Common myeloid progenitor, CD34-positive (primary cell): ENCODE data around the gene MAPK10.

Experiments
- CTCF ChIA-PET: fragments of 350-600 bp; sonication (Branson Sonifier 250); formaldehyde crosslinking; loops from one replicate; lab custom pipeline; 2021; ENCODE audit warnings: antibody characterized with exemption; lab: Charles Lee
- POLR2A ChIA-PET: fragments of 350-600 bp; sonication (Branson Sonifier 250); formaldehyde crosslinking; loops from one replicate; lab custom pipeline; 2021; ENCODE audit warnings: antibody characterized with exemption; lab: Charles Lee
- DNase-seq, 3 donors: peaks; one replicate each; pipeline versions ENCODE4 v3.0.0 to v3.0.0-alpha.2; 2013
- H3K27ac ChIP-seq, 2 experiments: 1 replicate in 1 of 2; 2 replicates in 1 of 2; pipeline ENCODE4 v1.7.0; 2013; ENCODE audit warnings: inconsistent platforms in 2 of 2, low read length in 2 of 2, mild to moderate bottlenecking in 2 of 2, low read depth in 1 of 2, moderate library complexity in 1 of 2; ENCODE audit not compliant: severe bottlenecking in 2 of 2, insufficient read depth in 1 of 2, poor library complexity in 1 of 2
- H3K27me3 ChIP-seq, 5 experiments: replicated peaks in 2 of 5; 1 replicate in 3 of 5; 2 replicates in 2 of 5; pipeline versions ENCODE4 v1.6.1 to v1.7.0; 2013; ENCODE audit warnings: low read length in 4 of 5, mild to moderate bottlenecking in 2 of 5, moderate library complexity in 2 of 5, inconsistent platforms in 1 of 5; ENCODE audit not compliant: insufficient read depth in 5 of 5, control insufficient read depth in 4 of 5
- H3K36me3 ChIP-seq, 4 experiments: 1 replicate in 2 of 4; 2 replicates in 2 of 4; pipeline versions ENCODE4 v1.6.1 to v1.7.0; 2013; ENCODE audit warnings: low read length in 3 of 4, control low read depth in 1 of 4, mild to moderate bottlenecking in 1 of 4; ENCODE audit not compliant: control insufficient read depth in 4 of 4, insufficient read depth in 4 of 4
- H3K4me1 ChIP-seq, 4 experiments: 1 replicate in 3 of 4; 2 replicates in 1 of 4; pipeline versions ENCODE4 v1.6.1 to v1.7.1; 2013; ENCODE audit warnings: low read length in 3 of 4, mild to moderate bottlenecking in 3 of 4, control low read depth in 1 of 4, inconsistent platforms in 1 of 4, moderate library complexity in 1 of 4; ENCODE audit not compliant: control insufficient read depth in 4 of 4, insufficient read depth in 4 of 4; ENCODE audit errors: control extremely low read depth in 1 of 4
- H3K4me3 ChIP-seq, 7 experiments: 1 replicate in 4 of 7; 2 replicates in 3 of 7; pipeline versions ENCODE4 v1.5.1 to v1.7.0; 2013; ENCODE audit warnings: mild to moderate bottlenecking in 7 of 7, low read length in 6 of 7, moderate library complexity in 6 of 7, inconsistent platforms in 2 of 7, low read depth in 2 of 7, control low read depth in 1 of 7; ENCODE audit not compliant: insufficient read depth in 4 of 7, control insufficient read depth in 1 of 7; ENCODE audit errors: extremely low read depth in 1 of 7
- H3K9me3 ChIP-seq, 5 experiments: 1 replicate in 4 of 5; 2 replicates in 1 of 5; pipeline versions ENCODE4 v1.6.1 to v1.7.1; 2013; ENCODE audit warnings: low read length in 4 of 5, mild to moderate bottlenecking in 2 of 5, inconsistent platforms in 1 of 5, low read depth in 1 of 5, moderate library complexity in 1 of 5; ENCODE audit not compliant: control insufficient read depth in 4 of 5, insufficient read depth in 2 of 5; ENCODE audit errors: control extremely low read depth in 1 of 5
- WGBS: methylation state at CpG from one replicate; pipeline ENCODE4 v1.1.5; 2013; ENCODE audit not compliant: insufficient coverage; 5-methylcytosine and 5-hydroxymethylcytosine counted together

MAPK10 gene

GRCh38 chr4:86223472-86223871 lies 136.4 kb downstream of the MAPK10 start:
- WGBS = 59% methylated on average over 3 of the region's 3 CpGs
- CTCF ChIA-PET = interaction anchor here (0.6 kb wide), 1 partner anchor 12 kb away, joined by 3 read pairs; no protein-coding TSS in a partner anchor
- DNase-seq = peak; percentile 36 to 48 (median 47)

GRCh38 chr4:86221002-86221401 lies 138.9 kb downstream of the MAPK10 start:
- Histone ChIP-seq H3K4me3 (no peak overlapping the region), H3K27ac (no peak overlapping the region), H3K36me3 (no peaks in the 10 kb centered on the region), H3K27me3 (no peaks in the 10 kb centered on the region), H3K4me1 (no peaks in the 10 kb centered on the region), H3K9me3 (no peaks in the 10 kb centered on the region)
- POLR2A ChIA-PET = no interaction called here
- no peak for DNase-seq
- CTCF ChIA-PET = no interaction called here
- 100% methylated on average over 1 of the region's 4 CpGs for WGBS

More at GRCh38 chr4:86223472-86223871, 136.4 kb downstream of the MAPK10 start:
- Histone ChIP-seq H3K36me3 (no peaks in the 10 kb centered on the region), H3K4me3 (no peak overlapping the region), H3K27ac (no peak overlapping the region), H3K9me3 (no peaks in the 10 kb centered on the region), H3K4me1 (peaks cover 0 to 5% (median 0%) of the 10 kb centered on the region in 4 experiments), H3K27me3 (no peaks in the 10 kb centered on the region)
- POLR2A ChIA-PET = no interaction called here

DNA sequence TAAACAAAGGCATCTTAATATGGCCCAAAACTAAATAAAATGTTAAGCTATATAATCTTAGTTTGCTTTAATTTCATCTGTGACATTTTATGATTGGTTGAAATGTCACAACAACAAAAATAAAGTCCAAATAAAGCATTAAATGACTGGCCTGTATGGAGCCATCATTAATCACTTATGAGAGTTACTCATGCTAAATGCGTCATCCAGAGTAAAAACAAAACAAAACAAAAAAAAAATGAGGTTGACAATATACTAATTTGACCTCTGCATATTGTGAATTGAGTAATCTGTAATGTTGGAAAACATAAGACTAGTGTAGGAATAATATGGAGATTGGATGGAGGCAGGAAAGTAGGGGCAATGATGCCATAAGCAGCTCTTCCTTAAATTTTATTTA lies 139.7 kb downstream of the MAPK10 start:
- Histone ChIP-seq H3K4me1 (no peaks in the 10 kb centered on the region), H3K4me3 (no peak overlapping the region), H3K36me3 (no peaks in the 10 kb centered on the region), H3K27ac (no peak overlapping the region), H3K27me3 (no peaks in the 10 kb centered on the region), H3K9me3 (peaks cover 0 to under 1% (median 0%) of the 10 kb centered on the region in 5 experiments)
- CTCF ChIA-PET = no interaction called here
- no peak for DNase-seq
- no CpG with 5 or more reads among the region's 1 CpG for WGBS
- POLR2A ChIA-PET = no interaction called here

DNA sequence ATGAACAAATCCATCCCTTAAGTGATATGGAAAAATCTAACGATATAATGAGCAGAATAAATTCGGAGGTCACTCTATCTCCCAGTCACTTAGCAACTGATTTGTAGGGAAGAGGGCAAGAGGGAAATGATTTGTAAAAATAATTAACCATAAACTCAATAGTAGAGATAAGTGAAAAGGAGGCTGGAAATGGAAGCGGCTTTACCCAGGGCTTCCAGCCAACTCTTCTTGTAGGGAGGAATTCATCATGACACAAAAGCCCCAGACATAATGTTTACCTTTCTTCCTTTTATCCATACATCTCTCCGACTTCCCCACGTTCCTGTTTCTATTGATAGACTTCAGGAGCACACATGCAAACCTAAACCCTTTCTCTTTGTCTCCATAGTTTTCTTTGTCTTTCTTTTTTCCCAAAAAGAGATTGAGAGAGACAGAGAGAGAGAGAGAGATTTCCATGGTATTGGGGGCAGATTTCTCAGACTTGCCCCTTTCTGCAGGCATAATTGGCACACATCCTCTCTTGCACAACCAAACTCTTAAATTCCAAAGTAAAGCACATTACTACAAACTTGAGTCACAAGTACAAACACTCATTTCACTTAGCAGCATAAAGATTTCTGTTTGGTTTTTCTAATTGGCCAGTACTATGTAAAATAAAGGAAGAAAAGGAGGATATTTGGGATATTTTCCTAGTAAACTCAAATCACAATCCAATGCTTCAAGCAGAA lies 140.9 kb downstream of the MAPK10 start:
- Histone ChIP-seq H3K4me1 (no peaks in the 10 kb centered on the region), H3K9me3 (peaks cover 0 to 11% (median 0%) of the 10 kb centered on the region in 5 experiments), H3K4me3 (no peak overlapping the region), H3K27me3 (no peaks in the 10 kb centered on the region), H3K27ac (no peak overlapping the region), H3K36me3 (no peaks in the 10 kb centered on the region)
- WGBS = 100% methylated on average over 1 of the region's 5 CpGs
- DNase-seq = no peak
- ChIA-PET CTCF (no interaction called here), POLR2A (no interaction called here)

GRCh38 chr4:86203176-86203575 lies 156.7 kb downstream of the MAPK10 start:
- Histone ChIP-seq H3K9me3 (no peaks in the 10 kb centered on the region), H3K4me3 (no peak overlapping the region), H3K27me3 (no peaks in the 10 kb centered on the region), H3K4me1 (no peaks in the 10 kb centered on the region), H3K36me3 (no peaks in the 10 kb centered on the region), H3K27ac (no peak overlapping the region)
- CTCF ChIA-PET = no interaction called here
- 100% methylated on average over 1 of the region's 2 CpGs for WGBS
- POLR2A ChIA-PET = no interaction called here
- DNase-seq = no peak

GRCh38 chr4:86185659-86186058 lies 174.2 kb downstream of the MAPK10 start:
- no peaks in the 10 kb centered on the region for H3K4me1 ChIP-seq
- ChIA-PET CTCF (no interaction called here), POLR2A (no interaction called here)
- no peak overlapping the region for H3K27ac ChIP-seq
- whole genome bisulfite sequencing = 100% methylated on average over 1 of the region's 1 CpG
- no peaks in the 10 kb centered on the region for H3K27me3 ChIP-seq
- DNase-seq = no peak
- no peak overlapping the region for H3K4me3 ChIP-seq
- H3K36me3 ChIP-seq = no peaks in the 10 kb centered on the region
- H3K9me3 ChIP-seq = no peaks in the 10 kb centered on the region

DNA sequence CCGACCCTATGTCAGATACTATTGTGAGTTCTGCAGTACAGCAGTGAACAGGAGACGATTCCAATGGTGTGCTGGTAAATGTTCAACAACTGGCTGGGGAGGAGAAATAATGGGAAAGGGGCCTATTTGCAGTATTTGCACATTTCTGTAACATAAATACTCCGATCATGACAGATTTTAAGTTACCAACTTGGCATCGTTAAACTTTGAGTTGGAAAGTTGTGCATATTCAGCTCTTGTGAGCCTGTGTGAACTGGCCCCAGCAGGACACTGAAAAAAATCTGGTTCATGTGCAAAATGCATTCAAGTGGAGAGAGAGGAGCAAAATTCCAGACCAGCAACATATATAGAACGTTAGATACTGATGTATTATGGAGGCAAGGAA lies 175.0 kb downstream of the MAPK10 start:
- POLR2A ChIA-PET = no interaction called here
- H3K4me1 ChIP-seq = no peaks in the 10 kb centered on the region
- H3K36me3 ChIP-seq = no peaks in the 10 kb centered on the region
- H3K9me3 ChIP-seq = no peaks in the 10 kb centered on the region
- no peaks in the 10 kb centered on the region for H3K27me3 ChIP-seq
- no peak for DNase-seq
- no peak overlapping the region for H3K4me3 ChIP-seq
- H3K27ac ChIP-seq = no peak overlapping the region
- 80% methylated on average over 3 of the region's 5 CpGs for WGBS
- CTCF ChIA-PET = no interaction called here
